A673 (cell line): ENCODE data around the gene E2F3.

ENCODE experiments used
- CTCF ChIP-seq: fragments of 300-800, 200-600 bp; sonication (generic); conservative IDR thresholded peaks from 2 replicates; pipeline ENCODE4 v1.5.1; 2017; ENCODE audit warnings: low read depth, mild to moderate bottlenecking, antibody characterized with exemption, low read length, moderate library complexity, mixed read lengths
- EZH2 ChIP-seq: fragments of 200-600 bp; sonication (generic); IDR thresholded peaks from 2 replicates; pipeline ENCODE4 v1.6.1; 2017; ENCODE audit warnings: borderline replicate concordance, low read depth, mild to moderate bottlenecking, mixed read lengths, antibody characterized with exemption, low read length; ENCODE audit not compliant: poor library complexity, severe bottlenecking

- TF ChIP-seq CTCF (no peak), EZH2 (no peak)
Observed at GRCh38 chr6:20379231-20379630, 22.4 kb upstream of the E2F3 start.
